OCI-LY1 (cell line): ENCODE measurements around the gene IFI27.

Experiments used
- H2AFZ ChIP-seq: fragments of 200-600 bp; sonication (generic), shearing (Covaris generic); 2 replicates; pipeline ENCODE4 v1.6.0; 2014; ENCODE audit warnings: antibody characterized with exemption, mild to moderate bottlenecking, low read length
- H3F3A ChIP-seq: fragments of 200-600 bp; sonication (generic), shearing (Covaris generic); 2 replicates; pipeline ENCODE4 v1.6.0; 2014; ENCODE audit warnings: mild to moderate bottlenecking, antibody characterized with exemption, low read length, moderate library complexity; ENCODE audit not compliant: insufficient read depth
- H3K27ac ChIP-seq: fragments of 200-600 bp; sonication (generic); 2 replicates; pipeline ENCODE4 v1.5.1; 2014; ENCODE audit warnings: low read length, mixed run types, mild to moderate bottlenecking, low read depth; ENCODE audit not compliant: poor library complexity, severe bottlenecking
- H3K27me3 ChIP-seq: fragments of 200-600 bp; sonication (generic); 2 replicates; pipeline ENCODE4 v1.6.0; 2014; ENCODE audit warnings: antibody characterized with exemption, mild to moderate bottlenecking, low read length, moderate library complexity; ENCODE audit not compliant: insufficient read depth
- H3K36me3 ChIP-seq: fragments of 200-600 bp; sonication (generic); 2 replicates; pipeline ENCODE4 v1.6.1; 2014; ENCODE audit warnings: mild to moderate bottlenecking, antibody characterized with exemption, low read length, moderate library complexity, mixed read lengths; ENCODE audit not compliant: insufficient read depth
- H3K4me1 ChIP-seq: fragments of 200-600 bp; sonication (generic); 2 replicates; pipeline ENCODE4 v1.5.1; 2014; ENCODE audit warnings: mild to moderate bottlenecking, low read length, moderate library complexity; ENCODE audit not compliant: insufficient read depth, severe bottlenecking
- H3K4me2 ChIP-seq: fragments of 200-600 bp; sonication (generic), shearing (Covaris generic); 2 replicates; pipeline ENCODE4 v1.6.1; 2014; ENCODE audit warnings: low read length
- H3K4me3 ChIP-seq: fragments of 200-600 bp; sonication (generic); 2 replicates; pipeline ENCODE4 v1.5.1; 2014; ENCODE audit warnings: low read length, low read depth, mild to moderate bottlenecking, mixed read lengths; ENCODE audit not compliant: poor library complexity, severe bottlenecking
- H3K79me2 ChIP-seq: fragments of 200-600 bp; shearing (Covaris generic); 2 replicates; pipeline ENCODE4 v1.6.1; 2016; ENCODE audit warnings: mixed run types, low read length, mixed read lengths; ENCODE audit not compliant: insufficient read depth
- H3K9ac ChIP-seq: fragments of 200-600 bp; sonication (generic), shearing (Covaris generic); 2 replicates; pipeline ENCODE4 v1.6.1; 2014; ENCODE audit warnings: mild to moderate bottlenecking, low read length, mixed read lengths
- H3K9me2 ChIP-seq: fragments of 200-600 bp; sonication (generic), shearing (Covaris generic); 2 replicates; pipeline ENCODE4 v1.6.1; 2014; ENCODE audit warnings: low read depth, mild to moderate bottlenecking, low read length, mixed read lengths
- H3K9me3 ChIP-seq: fragments of 200-600 bp; shearing (Covaris generic); 2 replicates; pipeline ENCODE4 v1.6.1; 2014; ENCODE audit warnings: low read length, mixed read lengths
- H4K20me1 ChIP-seq: fragments of 200-600 bp; sonication (generic), shearing (Covaris generic); 2 replicates; pipeline ENCODE4 v1.6.0; 2016; ENCODE audit warnings: mild to moderate bottlenecking, low read length; ENCODE audit not compliant: insufficient read depth
- EZH2 ChIP-seq: fragments of 200-600 bp; sonication (generic), shearing (Covaris generic); IDR thresholded peaks from 2 replicates; pipeline ENCODE4 v1.8.0; 2017; ENCODE audit warnings: borderline replicate concordance, mixed run types, mild to moderate bottlenecking, antibody characterized with exemption, low read length, moderate library complexity, mixed read lengths
- TF ChIP-seq, protein P1 (sequence below): fragments of 200-600 bp; sonication (generic), shearing (Covaris generic); IDR thresholded peaks from 2 replicates; pipeline ENCODE4 v1.5.1; 2017; ENCODE audit warnings: mild to moderate bottlenecking, antibody characterized with exemption, low read length, moderate library complexity, mixed read lengths

The IFI27 gene

DNA sequence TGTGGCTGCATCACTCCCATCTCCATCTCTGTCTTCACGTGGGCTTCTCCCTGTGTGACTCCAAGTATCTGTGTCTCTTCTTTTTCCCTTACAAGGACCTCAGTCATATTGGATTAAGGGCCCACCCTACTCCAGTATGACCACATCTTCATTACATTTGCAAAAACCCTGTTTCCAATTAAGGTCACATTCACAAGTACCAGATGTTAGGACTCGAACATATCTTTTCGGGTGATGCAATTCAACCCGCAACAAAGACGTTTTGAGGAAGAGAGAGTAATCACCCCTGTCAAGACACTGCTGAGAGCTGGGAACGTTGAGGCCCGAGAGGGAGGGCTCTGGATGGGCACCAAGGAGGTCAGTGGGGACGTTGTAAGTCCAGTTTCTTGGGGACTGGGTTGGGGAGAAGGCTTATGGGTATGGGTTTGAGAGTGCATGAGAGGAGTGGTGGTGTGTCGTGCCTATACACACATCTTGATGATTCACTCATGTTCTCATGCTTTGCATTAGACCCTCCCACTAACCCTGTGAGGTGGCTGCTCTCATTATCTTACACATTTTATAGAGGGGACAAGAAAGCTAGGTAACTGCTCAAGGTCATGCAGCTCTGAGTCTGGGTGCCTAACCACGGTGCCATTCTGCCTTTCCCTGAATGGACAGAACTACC lies 12.1 kb upstream of the IFI27 start:
- Histone ChIP-seq H3F3A (no peaks in the 10 kb centered on the region), H3K27me3 (no peaks in the 10 kb centered on the region), H3K4me3 (no peak overlapping the region), H2AFZ (no peak overlapping the region), H3K27ac (no peak overlapping the region), H3K4me2 (no peak overlapping the region), H3K9ac (no peak overlapping the region), H3K9me2 (no peaks in the 10 kb centered on the region), H4K20me1 (no peaks in the 10 kb centered on the region), H3K36me3 (no peaks in the 10 kb centered on the region), H3K4me1 (no peaks in the 10 kb centered on the region), H3K79me2 (no peaks in the 10 kb centered on the region), H3K9me3 (no peaks in the 10 kb centered on the region)
- TF ChIP-seq EZH2 = no peak
- TF ChIP-seq, protein P1, sequence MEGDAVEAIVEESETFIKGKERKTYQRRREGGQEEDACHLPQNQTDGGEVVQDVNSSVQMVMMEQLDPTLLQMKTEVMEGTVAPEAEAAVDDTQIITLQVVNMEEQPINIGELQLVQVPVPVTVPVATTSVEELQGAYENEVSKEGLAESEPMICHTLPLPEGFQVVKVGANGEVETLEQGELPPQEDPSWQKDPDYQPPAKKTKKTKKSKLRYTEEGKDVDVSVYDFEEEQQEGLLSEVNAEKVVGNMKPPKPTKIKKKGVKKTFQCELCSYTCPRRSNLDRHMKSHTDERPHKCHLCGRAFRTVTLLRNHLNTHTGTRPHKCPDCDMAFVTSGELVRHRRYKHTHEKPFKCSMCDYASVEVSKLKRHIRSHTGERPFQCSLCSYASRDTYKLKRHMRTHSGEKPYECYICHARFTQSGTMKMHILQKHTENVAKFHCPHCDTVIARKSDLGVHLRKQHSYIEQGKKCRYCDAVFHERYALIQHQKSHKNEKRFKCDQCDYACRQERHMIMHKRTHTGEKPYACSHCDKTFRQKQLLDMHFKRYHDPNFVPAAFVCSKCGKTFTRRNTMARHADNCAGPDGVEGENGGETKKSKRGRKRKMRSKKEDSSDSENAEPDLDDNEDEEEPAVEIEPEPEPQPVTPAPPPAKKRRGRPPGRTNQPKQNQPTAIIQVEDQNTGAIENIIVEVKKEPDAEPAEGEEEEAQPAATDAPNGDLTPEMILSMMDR = no peak

GRCh38 chr14:94099006-94099405 lies 11.5 kb upstream of the IFI27 start:
- no peak overlapping the region for H3K27ac ChIP-seq
- no peaks in the 10 kb centered on the region for H3K79me2 ChIP-seq
- H3K4me3 ChIP-seq = no peak overlapping the region
- H3K4me1 ChIP-seq = no peaks in the 10 kb centered on the region
- no peaks in the 10 kb centered on the region for H3K36me3 ChIP-seq
- H3K4me2 ChIP-seq = no peak overlapping the region
- no peaks in the 10 kb centered on the region for H3K27me3 ChIP-seq
- TF ChIP-seq EZH2 = no peak
- TF ChIP-seq, protein P1 = no peak
- H3K9me3 ChIP-seq = no peaks in the 10 kb centered on the region
- no peaks in the 10 kb centered on the region for H3K9me2 ChIP-seq
- no peak overlapping the region for H2AFZ ChIP-seq
- H3F3A ChIP-seq = no peaks in the 10 kb centered on the region
- H3K9ac ChIP-seq = no peak overlapping the region
- H4K20me1 ChIP-seq = no peaks in the 10 kb centered on the region

GRCh38 chr14:94100847-94101246 lies 9.7 kb upstream of the IFI27 start:
- Histone ChIP-seq H3K9ac (no peak overlapping the region), H2AFZ (no peak overlapping the region), H3K4me2 (no peak overlapping the region), H3K36me3 (no peaks in the 10 kb centered on the region), H3K27ac (no peak overlapping the region), H3K4me3 (no peak overlapping the region), H3K79me2 (no peaks in the 10 kb centered on the region), H3K4me1 (no peaks in the 10 kb centered on the region), H4K20me1 (no peaks in the 10 kb centered on the region), H3K9me3 (no peaks in the 10 kb centered on the region), H3K27me3 (no peaks in the 10 kb centered on the region), H3F3A (no peaks in the 10 kb centered on the region), H3K9me2 (no peaks in the 10 kb centered on the region)
- TF ChIP-seq, protein P1 = no peak
- TF ChIP-seq EZH2 = no peak
